ENCODE data around the gene FHAD1. TPM values are rescaled to one million over a fixed set of nuclear protein-coding genes. Genes with fewer than 3 reads are reported as not detected.

The FHAD1 gene
- total and polyA plus RNA-seq, 10 of the 15 experiments (the other 5 are each of a cell fraction or from before 2014, with no cell fraction given), result 0.09 to 1.0 (median 0.32) TPM; not detected in 2

- no peak for DNase-seq (ENCODE audit: low read depth, low spot score)
- Histone ChIP-seq H3K9me3 (replicated peaks; ENCODE audit: control insufficient read depth, insufficient read depth, low read length) (peaks cover 13% of the 10 kb centered on the region; the same call in 2 of the 3 replicates), H3K4me2 (ENCODE audit: control insufficient read depth, insufficient read depth) (no peak overlapping the region), H3K79me2 (ENCODE audit: control insufficient read depth, insufficient read depth, low read length) (no peaks in the 10 kb centered on the region), H3K36me3 (ENCODE audit: control insufficient read depth in 2 of 2, insufficient read depth in 2 of 2, low read length in 1 of 2) (no peaks in the 10 kb centered on the region), H3K27me3 (replicated peaks in 1 of 2; ENCODE audit: control insufficient read depth in 2 of 2, insufficient read depth in 2 of 2, low read length in 1 of 2) (no peaks in the 10 kb centered on the region), H3K27ac (ENCODE audit: control insufficient read depth, insufficient read depth) (no peak overlapping the region), H3K9ac (ENCODE audit: control insufficient read depth, insufficient read depth, low read length) (no peak overlapping the region), H2AFZ (ENCODE audit: control insufficient read depth, low read depth, low read length) (no peak overlapping the region), H3K4me3 (no peak overlapping the region), H4K20me1 (ENCODE audit: control insufficient read depth, insufficient read depth) (no peaks in the 10 kb centered on the region), H3K4me1 (ENCODE audit: control insufficient read depth, insufficient read depth, low read length) (peaks cover 20% of the 10 kb centered on the region)
- POLR2A ChIA-PET, result interaction anchor here (1.2 to 4.0 kb wide), 3 partner anchors 8 to 15 kb away, joined by 3 to 18 read pairs (median 17); no protein-coding TSS in a partner anchor
- WGBS (ENCODE audit: insufficient coverage, insufficient replicate concordance, low lambda C conversion rate, missing lambda C conversion rate), result 46% methylated on average over 11 of the region's 11 CpGs
- in situ Hi-C loops (cut with MboI) (no loop called here), intact Hi-C loops (cut with micrococcal nuclease; ENCODE audit: unreplicated experiment) (loop anchor here (5.0 kb wide), 1 partner anchor 88 kb away; no protein-coding TSS in a partner anchor)
- no peak for ATAC-seq
- SMC1A ChIA-PET (ENCODE audit: uncharacterized antibody, unreplicated experiment), result interaction anchor here (1.4 to 4.9 kb wide), 3 partner anchors 9 to 26 kb away, joined by 6 to 25 read pairs (median 18); no protein-coding TSS in a partner anchor
- no TSS peak for BruUV-seq (replicated peaks)
- no peak for FAIRE-seq
- RAD21 ChIA-PET (ENCODE audit: unreplicated experiment), result interaction anchor here (1.4 kb wide), 1 partner anchor 74 kb away, joined by 3 read pairs; no protein-coding TSS in a partner anchor
- CTCF ChIA-PET, result no interaction called here
- no peak for TF ChIP-seq SIN3A (IDR thresholded peaks at IDR 0.05; ENCODE audit: low read depth, low read length)
- no peak for TF ChIP-seq MEF2A (IDR thresholded peaks at IDR 0.05; ENCODE audit: insufficient read depth, low read depth, low read length)
- TF ChIP-seq, protein P1, sequence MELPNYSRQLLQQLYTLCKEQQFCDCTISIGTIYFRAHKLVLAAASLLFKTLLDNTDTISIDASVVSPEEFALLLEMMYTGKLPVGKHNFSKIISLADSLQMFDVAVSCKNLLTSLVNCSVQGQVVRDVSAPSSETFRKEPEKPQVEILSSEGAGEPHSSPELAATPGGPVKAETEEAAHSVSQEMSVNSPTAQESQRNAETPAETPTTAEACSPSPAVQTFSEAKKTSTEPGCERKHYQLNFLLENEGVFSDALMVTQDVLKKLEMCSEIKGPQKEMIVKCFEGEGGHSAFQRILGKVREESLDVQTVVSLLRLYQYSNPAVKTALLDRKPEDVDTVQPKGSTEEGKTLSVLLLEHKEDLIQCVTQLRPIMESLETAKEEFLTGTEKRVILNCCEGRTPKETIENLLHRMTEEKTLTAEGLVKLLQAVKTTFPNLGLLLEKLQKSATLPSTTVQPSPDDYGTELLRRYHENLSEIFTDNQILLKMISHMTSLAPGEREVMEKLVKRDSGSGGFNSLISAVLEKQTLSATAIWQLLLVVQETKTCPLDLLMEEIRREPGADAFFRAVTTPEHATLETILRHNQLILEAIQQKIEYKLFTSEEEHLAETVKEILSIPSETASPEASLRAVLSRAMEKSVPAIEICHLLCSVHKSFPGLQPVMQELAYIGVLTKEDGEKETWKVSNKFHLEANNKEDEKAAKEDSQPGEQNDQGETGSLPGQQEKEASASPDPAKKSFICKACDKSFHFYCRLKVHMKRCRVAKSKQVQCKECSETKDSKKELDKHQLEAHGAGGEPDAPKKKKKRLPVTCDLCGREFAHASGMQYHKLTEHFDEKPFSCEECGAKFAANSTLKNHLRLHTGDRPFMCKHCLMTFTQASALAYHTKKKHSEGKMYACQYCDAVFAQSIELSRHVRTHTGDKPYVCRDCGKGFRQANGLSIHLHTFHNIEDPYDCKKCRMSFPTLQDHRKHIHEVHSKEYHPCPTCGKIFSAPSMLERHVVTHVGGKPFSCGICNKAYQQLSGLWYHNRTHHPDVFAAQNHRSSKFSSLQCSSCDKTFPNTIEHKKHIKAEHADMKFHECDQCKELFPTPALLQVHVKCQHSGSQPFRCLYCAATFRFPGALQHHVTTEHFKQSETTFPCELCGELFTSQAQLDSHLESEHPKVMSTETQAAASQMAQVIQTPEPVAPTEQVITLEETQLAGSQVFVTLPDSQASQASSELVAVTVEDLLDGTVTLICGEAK (IDR thresholded peaks at IDR 0.05; ENCODE audit: borderline replicate concordance), result no peak
- TF ChIP-seq CHD1 (IDR thresholded peaks at IDR 0.05; ENCODE audit: low read depth, low read length), result no peak
- no peak for TF ChIP-seq IKZF2 (IDR thresholded peaks at IDR 0.05)
- no peak for TF ChIP-seq NFIC (IDR thresholded peaks at IDR 0.05; ENCODE audit: low read depth, low read length)
- no peak for TF ChIP-seq ZNF384 (IDR thresholded peaks at IDR 0.05; ENCODE audit: borderline replicate concordance, low read depth, low read length)
- TF ChIP-seq NFYA (IDR thresholded peaks at IDR 0.05; ENCODE audit: borderline replicate concordance, low read depth, low read length), result no peak
- no peak for TF ChIP-seq HSF1 (IDR thresholded peaks at IDR 0.05; ENCODE audit: low read depth, low read length)
- TF ChIP-seq RB1 (IDR thresholded peaks at IDR 0.05; ENCODE audit: borderline replicate concordance), result no peak
- TF ChIP-seq, protein P2, sequence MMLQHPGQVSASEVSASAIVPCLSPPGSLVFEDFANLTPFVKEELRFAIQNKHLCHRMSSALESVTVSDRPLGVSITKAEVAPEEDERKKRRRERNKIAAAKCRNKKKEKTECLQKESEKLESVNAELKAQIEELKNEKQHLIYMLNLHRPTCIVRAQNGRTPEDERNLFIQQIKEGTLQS (IDR thresholded peaks at IDR 0.05; ENCODE audit: borderline replicate concordance, extremely low read depth, low read depth, low read length), result no peak
- TF ChIP-seq ZBTB33 (IDR thresholded peaks at IDR 0.05), result no peak
- TF ChIP-seq ZNF622 (IDR thresholded peaks at IDR 0.05), result no peak
Measured at GRCh38 chr1:15245593-15246360, 1.2 kb upstream of the FHAD1 start.
